ENCODE results near the gene DYNC1LI2.
A peak's percentile ranks its signal among the peaks of the same experiment; 100 is the strongest.
"Not testable (repeated sequence)": the region's sequence is repeated elsewhere in the genome, so short reads cannot be mapped to it uniquely, and the experiment has no call there.

DYNC1LI2 gene

DNA sequence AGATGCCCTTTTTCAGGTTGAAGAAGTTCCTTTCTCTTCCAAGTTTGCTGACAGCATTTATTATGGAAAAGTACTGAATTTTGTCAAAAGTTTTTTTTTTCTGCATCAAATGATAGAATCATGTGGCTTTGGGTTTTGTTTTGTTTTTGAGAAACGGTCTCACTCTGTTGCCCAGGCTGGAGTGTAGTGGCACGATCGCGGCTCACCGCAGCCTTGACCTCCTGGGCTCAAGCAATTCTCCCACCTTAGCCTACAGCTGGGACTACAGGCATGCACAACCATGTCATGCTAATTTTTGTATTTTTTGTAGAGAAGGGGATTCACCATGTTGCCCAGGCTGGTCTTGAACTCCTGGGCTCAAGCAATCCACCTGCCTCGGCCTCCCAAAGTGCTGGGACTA, 62.1 kb downstream of the DYNC1LI2 start:
- no peak for DNase-seq (ENCODE audit: low read depth in 2 of 2)
- TF ChIP-seq, protein P1, sequence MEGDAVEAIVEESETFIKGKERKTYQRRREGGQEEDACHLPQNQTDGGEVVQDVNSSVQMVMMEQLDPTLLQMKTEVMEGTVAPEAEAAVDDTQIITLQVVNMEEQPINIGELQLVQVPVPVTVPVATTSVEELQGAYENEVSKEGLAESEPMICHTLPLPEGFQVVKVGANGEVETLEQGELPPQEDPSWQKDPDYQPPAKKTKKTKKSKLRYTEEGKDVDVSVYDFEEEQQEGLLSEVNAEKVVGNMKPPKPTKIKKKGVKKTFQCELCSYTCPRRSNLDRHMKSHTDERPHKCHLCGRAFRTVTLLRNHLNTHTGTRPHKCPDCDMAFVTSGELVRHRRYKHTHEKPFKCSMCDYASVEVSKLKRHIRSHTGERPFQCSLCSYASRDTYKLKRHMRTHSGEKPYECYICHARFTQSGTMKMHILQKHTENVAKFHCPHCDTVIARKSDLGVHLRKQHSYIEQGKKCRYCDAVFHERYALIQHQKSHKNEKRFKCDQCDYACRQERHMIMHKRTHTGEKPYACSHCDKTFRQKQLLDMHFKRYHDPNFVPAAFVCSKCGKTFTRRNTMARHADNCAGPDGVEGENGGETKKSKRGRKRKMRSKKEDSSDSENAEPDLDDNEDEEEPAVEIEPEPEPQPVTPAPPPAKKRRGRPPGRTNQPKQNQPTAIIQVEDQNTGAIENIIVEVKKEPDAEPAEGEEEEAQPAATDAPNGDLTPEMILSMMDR (IDR thresholded peaks at IDR 0.05; ENCODE audit: low read depth, low read length): no peak
- H3K4me3 ChIP-seq (replicated peaks in 1 of 2; ENCODE audit: low read depth in 2 of 2, low read length in 2 of 2): no peak overlapping the region

DNA sequence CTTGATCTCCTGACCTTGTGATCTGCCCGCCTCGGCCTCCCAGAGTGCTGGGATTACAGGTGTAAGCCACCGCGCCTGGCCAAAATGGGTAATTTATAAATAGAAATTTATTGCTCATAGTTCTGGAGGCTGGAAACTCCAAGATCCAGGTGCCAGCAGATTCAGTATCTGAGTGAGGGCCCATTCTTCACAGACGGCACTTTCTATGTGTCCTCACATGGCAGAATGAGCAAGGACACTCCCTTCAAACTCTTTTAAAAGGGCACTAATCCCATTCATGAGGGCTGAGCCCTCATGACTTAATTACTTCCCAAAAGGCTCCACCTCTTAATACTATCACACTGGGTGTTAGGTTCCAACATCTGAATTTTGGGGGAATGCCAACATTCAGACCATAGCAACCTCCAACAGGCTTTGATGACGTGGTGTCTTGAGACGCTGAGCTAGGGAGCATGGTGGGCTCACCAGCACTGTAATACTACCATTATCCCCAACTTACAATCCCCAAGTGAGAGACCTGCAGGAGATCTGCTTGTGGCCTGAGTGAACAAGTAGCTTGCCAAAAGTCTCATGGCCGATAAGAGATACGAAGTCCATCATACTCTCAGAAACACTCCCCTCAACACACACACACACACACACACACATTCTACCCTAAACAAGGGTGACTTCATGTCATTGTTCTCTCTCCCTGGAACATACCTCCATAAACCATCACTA, 63.3 kb downstream of the DYNC1LI2 start:
- no peak for DNase-seq (ENCODE audit: low read depth in 2 of 2)
- H3K4me3 ChIP-seq (replicated peaks in 1 of 2; ENCODE audit: low read depth in 2 of 2, low read length in 2 of 2): no peak overlapping the region
- TF ChIP-seq, protein P1 (IDR thresholded peaks at IDR 0.05; ENCODE audit: low read depth, low read length): no peak

DNA sequence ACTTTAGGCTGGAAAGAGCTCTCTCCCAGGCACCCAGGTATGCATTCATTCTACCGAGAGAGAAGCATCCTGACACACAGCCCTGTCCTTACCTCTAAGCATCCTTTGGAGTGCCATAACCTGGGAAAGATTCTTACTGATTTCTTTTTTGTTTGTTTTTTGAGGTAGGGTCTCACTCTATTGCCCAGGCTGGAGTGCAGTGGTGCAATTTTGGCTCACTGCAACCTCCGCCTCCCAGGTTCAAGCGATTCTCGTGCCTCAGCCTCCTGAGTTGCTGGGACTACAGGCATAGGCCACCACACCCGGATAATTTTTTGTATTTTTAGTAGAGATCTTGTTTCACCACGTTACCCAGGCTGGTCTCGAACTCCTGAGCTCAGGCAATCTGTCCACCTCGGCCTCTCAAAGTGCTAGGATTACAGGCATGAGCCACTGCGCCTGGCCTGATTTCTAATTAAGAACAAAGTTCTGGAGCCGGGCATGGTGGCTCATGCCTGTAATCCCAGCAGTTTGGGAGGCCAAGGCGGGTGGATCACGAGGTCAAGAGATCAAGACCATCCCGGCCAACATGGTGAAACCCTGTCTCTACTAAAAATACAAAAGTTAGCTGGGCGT, 65.8 kb downstream of the DYNC1LI2 start:
- not testable (repeated sequence) for DNase-seq (ENCODE audit: low read depth in 2 of 2); H3K4me3 ChIP-seq (replicated peaks in 1 of 2; ENCODE audit: low read depth in 2 of 2, low read length in 2 of 2)

DNA sequence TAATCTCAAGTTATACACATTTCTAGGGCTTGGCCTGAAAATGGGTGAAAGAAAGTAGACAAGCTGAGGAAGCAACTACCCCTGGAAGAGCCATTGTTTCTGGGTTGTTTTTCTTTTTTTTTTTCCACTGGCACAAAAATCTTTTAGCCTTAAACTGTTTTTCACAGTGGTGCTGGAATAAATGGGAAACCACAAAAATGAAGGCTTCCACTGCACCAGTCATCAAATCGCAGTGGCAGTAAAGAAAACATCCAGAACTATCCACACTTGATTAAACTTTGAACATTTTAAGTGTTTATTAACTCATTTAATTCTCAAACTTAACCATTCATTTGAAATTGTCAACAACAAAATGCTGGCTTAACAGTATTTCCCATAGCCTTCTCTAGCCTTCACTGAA, 69.1 kb downstream of the DYNC1LI2 start:
- DNase-seq (ENCODE audit: low read depth in 2 of 2): peak in 1 of 2 donors; percentile 22
- TF ChIP-seq, protein P1 (IDR thresholded peaks at IDR 0.05; ENCODE audit: low read depth, low read length): no peak
- no peak overlapping the region for H3K4me3 ChIP-seq (replicated peaks in 1 of 2; ENCODE audit: low read depth in 2 of 2, low read length in 2 of 2)

DNA sequence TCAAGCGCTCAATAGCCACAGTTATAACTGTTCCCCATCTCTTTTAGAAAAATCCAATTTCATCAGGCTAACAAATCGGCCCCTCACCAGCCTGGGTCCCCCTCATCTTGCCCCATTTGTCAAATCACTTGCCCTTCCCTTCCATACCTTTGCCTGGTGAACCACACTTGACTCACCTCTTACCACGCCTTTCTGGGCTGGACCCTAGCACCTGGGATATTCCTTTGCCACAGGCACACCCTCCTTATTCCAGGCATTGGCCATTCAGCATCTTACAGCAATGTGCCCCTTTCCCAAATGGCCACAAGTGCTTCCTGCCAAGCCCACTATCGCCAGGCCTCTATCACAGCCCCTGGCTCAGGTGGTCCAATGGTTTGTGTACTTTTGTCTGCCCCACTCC, 69.7 kb downstream of the DYNC1LI2 start:
- TF ChIP-seq, protein P1 (IDR thresholded peaks at IDR 0.05; ENCODE audit: low read depth, low read length): no peak
- no peak overlapping the region for H3K4me3 ChIP-seq (replicated peaks in 1 of 2; ENCODE audit: low read depth in 2 of 2, low read length in 2 of 2)
- DNase-seq (ENCODE audit: low read depth in 2 of 2): no peak

DNA sequence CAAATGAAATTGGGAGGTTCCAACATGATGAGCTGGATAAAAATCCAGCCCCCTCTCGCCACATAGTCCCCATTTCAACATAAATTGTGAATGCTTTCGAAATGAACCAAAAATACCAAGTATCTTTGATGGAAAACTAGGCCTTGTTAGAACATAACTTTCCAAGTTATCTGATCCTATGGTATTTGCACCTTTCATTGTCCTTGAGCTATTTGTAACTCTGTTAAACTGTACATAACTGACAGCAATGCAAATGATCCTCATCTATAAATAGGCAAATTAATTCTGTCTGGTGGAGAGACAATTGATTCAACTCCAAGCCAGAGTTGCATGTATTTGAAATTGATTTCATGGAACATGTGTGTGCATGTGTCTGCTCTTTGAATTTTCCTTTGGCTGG, 73.1 kb downstream of the DYNC1LI2 start:
- TF ChIP-seq, protein P1 (IDR thresholded peaks at IDR 0.05; ENCODE audit: low read depth, low read length): no peak
- H3K4me3 ChIP-seq (replicated peaks in 1 of 2; ENCODE audit: low read depth in 2 of 2, low read length in 2 of 2): no peak overlapping the region
- no peak for DNase-seq (ENCODE audit: low read depth in 2 of 2)

DNA sequence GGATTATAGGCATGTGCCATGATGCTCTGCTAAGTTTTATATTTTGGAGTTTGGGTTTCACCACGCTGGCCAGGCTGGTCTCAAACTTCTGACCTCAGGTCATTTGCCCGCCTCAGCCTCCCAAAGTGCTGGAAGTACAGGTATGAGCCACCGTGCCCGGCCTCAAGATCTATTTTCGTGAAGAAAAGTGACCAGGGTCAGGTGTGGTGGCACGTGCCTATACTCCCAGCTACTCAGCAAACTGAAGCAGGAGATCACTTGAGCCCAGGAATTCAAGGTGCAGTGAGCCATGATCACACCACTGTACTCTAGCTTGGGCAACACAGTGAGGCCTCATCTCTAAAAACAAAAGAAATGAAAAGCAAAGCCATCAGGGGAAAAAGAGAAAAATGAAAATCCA, 73.6 kb downstream of the DYNC1LI2 start:
- DNase-seq (ENCODE audit: low read depth in 2 of 2): no peak
- H3K4me3 ChIP-seq (replicated peaks in 1 of 2; ENCODE audit: low read depth in 2 of 2, low read length in 2 of 2): no peak overlapping the region
- TF ChIP-seq, protein P1 (IDR thresholded peaks at IDR 0.05; ENCODE audit: low read depth, low read length): no peak

Data from cardiac fibroblast (primary cell).